Progenitor cell of endocrine pancreas (in vitro differentiated cells): ENCODE results near the gene RPP14. TPM values are rescaled to one million over a fixed set of nuclear protein-coding genes. Genes with fewer than 3 reads are reported as not detected.

Experiments
- DNase-seq: peaks from one replicate; pipeline ENCODE4 v3.0.0; 2021; ENCODE audit warnings: low spot score; ENCODE audit not compliant: unreplicated experiment
- H3K27ac Mint-ChIP-seq: 2 replicates; pipeline ENCODE4 v1.8.0; 2021; ENCODE audit warnings: mild to moderate bottlenecking, moderate library complexity, mixed read lengths
- H3K27me3 Mint-ChIP-seq: 2 replicates; pipeline ENCODE4 v1.8.0; 2021; ENCODE audit warnings: mixed read lengths
- H3K36me3 Mint-ChIP-seq: 2 replicates; pipeline ENCODE4 v1.8.0; 2022; ENCODE audit warnings: mixed read lengths; ENCODE audit not compliant: insufficient read depth
- H3K4me1 Mint-ChIP-seq: 2 replicates; pipeline ENCODE4 v1.8.0; 2021; ENCODE audit warnings: low read depth, mixed read lengths
- H3K4me3 Mint-ChIP-seq: 2 replicates; pipeline ENCODE4 v1.8.0; 2021; ENCODE audit warnings: low read depth, mild to moderate bottlenecking, moderate library complexity, mixed read lengths
- H3K9me3 Mint-ChIP-seq: 2 replicates; pipeline ENCODE4 v1.8.0; 2021; ENCODE audit warnings: low read depth, mixed read lengths
- CTCF ChIP-seq: fragments of 200-600 bp; sonication (generic); IDR thresholded peaks from one replicate; pipeline ENCODE4 v1.5.0; 2021; ENCODE audit warnings: antibody characterized with exemption, mild to moderate bottlenecking; ENCODE audit not compliant: unreplicated experiment
- long read RNA-seq: library from polyadenylated mRNA; unstranded; transcript quantifications from one replicate; pipeline ENCODE4 v2.0.0, GENCODE V29; 2020
- total RNA-seq: library from RNA; stranded (reverse); gene quantifications from 2 replicates; pipeline ENCODE4 v1.2.1, GENCODE V29; 2021

Gene RPP14
- 22.9 and 26.0 TPM in 2 replicates for total RNA-seq
- long read RNA-seq, full-length matches to known transcripts: 60 of 69 reads
- long read RNA-seq, partial matches to known transcripts: 0 of 69 reads
- long read RNA-seq, other reads (novel, unspliced or antisense): 9 of 69 reads

GRCh38 chr3:58305882-58306711 is at the start of gene RPP14, which contains the start of gene HTD2:
Gene RPP14, plus strand, starts transcription at chr3:58306245. Its CDS starts 4,085 bp downstream, at chr3:58310330.
Gene HTD2, plus strand, starts transcription at chr3:58306520. Its CDS starts 11,094 bp downstream, at chr3:58317614.
- H3K36me3 Mint-ChIP-seq: peaks cover 6% of the 10 kb centered on the region
- peak within 1 kb of the TSS; percentile 100 for H3K27ac Mint-ChIP-seq
- TF ChIP-seq CTCF: peak; percentile 99
- peaks cover 10% of the 10 kb centered on the region for H3K27me3 Mint-ChIP-seq
- H3K9me3 Mint-ChIP-seq: no peaks in the 10 kb centered on the region
- peak within 1 kb of the TSS; percentile 96 for H3K4me3 Mint-ChIP-seq
- peak; percentile 92 for DNase-seq
- peaks cover 15% of the 10 kb centered on the region for H3K4me1 Mint-ChIP-seq

- no peak overlapping the region for H3K4me3 Mint-ChIP-seq
- H3K27ac Mint-ChIP-seq: no peak overlapping the region
- no peak for DNase-seq
- TF ChIP-seq CTCF: no peak
- H3K36me3 Mint-ChIP-seq: no peaks in the 10 kb centered on the region
- H3K27me3 Mint-ChIP-seq: no peaks in the 10 kb centered on the region
- H3K4me1 Mint-ChIP-seq: peaks cover 2% of the 10 kb centered on the region
- no peaks in the 10 kb centered on the region for H3K9me3 Mint-ChIP-seq
Observed at GRCh38 chr3:58256511-58256910, 49.5 kb upstream of the RPP14 start.

GRCh38 chr3:58258392-58259055 is 47.5 kb upstream of the RPP14 start:
- H3K9me3 Mint-ChIP-seq: no peaks in the 10 kb centered on the region
- no peaks in the 10 kb centered on the region for H3K36me3 Mint-ChIP-seq
- H3K27me3 Mint-ChIP-seq: no peaks in the 10 kb centered on the region
- no peak for TF ChIP-seq CTCF
- H3K4me3 Mint-ChIP-seq: no peak overlapping the region
- no peak overlapping the region for H3K27ac Mint-ChIP-seq
- peaks cover 2% of the 10 kb centered on the region for H3K4me1 Mint-ChIP-seq
- DNase-seq: no peak

- H3K4me3 Mint-ChIP-seq: no peak overlapping the region
- H3K36me3 Mint-ChIP-seq: no peaks in the 10 kb centered on the region
- DNase-seq: no peak
- TF ChIP-seq CTCF: no peak
- no peaks in the 10 kb centered on the region for H3K27me3 Mint-ChIP-seq
- no peak overlapping the region for H3K27ac Mint-ChIP-seq
- no peaks in the 10 kb centered on the region for H3K9me3 Mint-ChIP-seq
- H3K4me1 Mint-ChIP-seq: no peaks in the 10 kb centered on the region
Observed at GRCh38 chr3:58260261-58260731, 45.7 kb upstream of the RPP14 start.

GRCh38 chr3:58260733-58261132 is 45.3 kb upstream of the RPP14 start:
- Mint-ChIP-seq H3K4me1 (no peaks in the 10 kb centered on the region), H3K4me3 (no peak overlapping the region), H3K27ac (no peak overlapping the region), H3K36me3 (no peaks in the 10 kb centered on the region), H3K9me3 (no peaks in the 10 kb centered on the region), H3K27me3 (no peaks in the 10 kb centered on the region)
- no peak for DNase-seq
- TF ChIP-seq CTCF: no peak
